HCT116 (cell line): ENCODE results near the gene NHLRC4.

ENCODE experiments used
- EZH2 ChIP-seq: fragments of 200-600 bp; sonication (generic); IDR thresholded peaks from 2 replicates; pipeline ENCODE4 v1.6.1; 2017; ENCODE audit warnings: antibody characterized with exemption, mixed run types
- POLR2A ChIP-seq: IDR thresholded peaks from 2 replicates; pipeline ENCODE4 v1.7.0; 2011; ENCODE audit warnings: borderline replicate concordance; ENCODE audit not compliant: insufficient read depth, insufficient read length; ENCODE audit errors: extremely low read depth
- POLR2AphosphoS5 ChIP-seq: IDR thresholded peaks from 2 replicates; pipeline ENCODE4 v1.6.1; 2011; ENCODE audit warnings: mild to moderate bottlenecking, low read depth, low read length, moderate library complexity
- YY1 ChIP-seq: IDR thresholded peaks from 2 replicates; pipeline ENCODE4 v1.6.1; 2011; ENCODE audit warnings: low read length, low read depth, moderate library complexity, mild to moderate bottlenecking; ENCODE audit not compliant: insufficient replicate concordance; ENCODE audit errors: extremely low read depth

DNA sequence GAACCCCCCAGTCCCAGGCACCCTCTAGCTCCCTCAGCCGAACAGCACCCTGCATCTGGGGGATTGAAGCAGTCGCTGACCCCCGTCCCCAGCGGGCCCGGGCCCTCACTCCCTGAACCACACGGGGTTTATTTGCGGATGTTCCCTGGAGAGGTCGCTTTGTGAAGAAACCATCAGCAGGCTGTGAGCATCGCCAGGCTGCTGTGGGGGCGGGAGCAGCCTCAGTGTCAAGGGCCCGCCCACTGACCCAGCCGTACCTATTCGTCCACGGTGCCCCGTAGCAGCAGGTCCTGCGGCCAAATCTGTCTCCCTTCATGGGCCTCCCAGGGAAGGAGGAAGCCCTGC, 16.6 kb downstream of the NHLRC4 start:
- TF ChIP-seq POLR2A (no peak), EZH2 (no peak), POLR2AphosphoS5 (no peak), YY1 (no peak)
